ENCODE data around the gene PTTG2.
A peak's percentile ranks its signal among the peaks of the same experiment; 100 is the strongest.

Gene PTTG2

GRCh38 chr4:37988670-37989069 lies 28.5 kb downstream of the PTTG2 start:
- peak; percentile 79 for TF ChIP-seq TEAD4 (IDR thresholded peaks at IDR 0.05)
- peak; percentile 40 for TF ChIP-seq NFIC (IDR thresholded peaks at IDR 0.05)
- no peak; the same call in 1 of the 2 replicates for TF ChIP-seq EP300 (IDR thresholded peaks at IDR 0.05; ENCODE audit: borderline replicate concordance)
- TF ChIP-seq MAX (IDR thresholded peaks at IDR 0.05), result no peak
- TF ChIP-seq CEBPB (IDR thresholded peaks at IDR 0.05), result no peak
- TF ChIP-seq, protein P1, sequence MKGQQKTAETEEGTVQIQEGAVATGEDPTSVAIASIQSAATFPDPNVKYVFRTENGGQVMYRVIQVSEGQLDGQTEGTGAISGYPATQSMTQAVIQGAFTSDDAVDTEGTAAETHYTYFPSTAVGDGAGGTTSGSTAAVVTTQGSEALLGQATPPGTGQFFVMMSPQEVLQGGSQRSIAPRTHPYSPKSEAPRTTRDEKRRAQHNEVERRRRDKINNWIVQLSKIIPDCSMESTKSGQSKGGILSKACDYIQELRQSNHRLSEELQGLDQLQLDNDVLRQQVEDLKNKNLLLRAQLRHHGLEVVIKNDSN (IDR thresholded peaks at IDR 0.05), result no peak
- 0 out of 2 replicates have a peak, but pooled peaks have one; percentile 17 for TF ChIP-seq TCF12 (IDR thresholded peaks at IDR 0.05; ENCODE audit: low read depth)

GRCh38 chr4:37989398-37990260 lies 29.4 kb downstream of the PTTG2 start:
- TF ChIP-seq, protein P2, sequence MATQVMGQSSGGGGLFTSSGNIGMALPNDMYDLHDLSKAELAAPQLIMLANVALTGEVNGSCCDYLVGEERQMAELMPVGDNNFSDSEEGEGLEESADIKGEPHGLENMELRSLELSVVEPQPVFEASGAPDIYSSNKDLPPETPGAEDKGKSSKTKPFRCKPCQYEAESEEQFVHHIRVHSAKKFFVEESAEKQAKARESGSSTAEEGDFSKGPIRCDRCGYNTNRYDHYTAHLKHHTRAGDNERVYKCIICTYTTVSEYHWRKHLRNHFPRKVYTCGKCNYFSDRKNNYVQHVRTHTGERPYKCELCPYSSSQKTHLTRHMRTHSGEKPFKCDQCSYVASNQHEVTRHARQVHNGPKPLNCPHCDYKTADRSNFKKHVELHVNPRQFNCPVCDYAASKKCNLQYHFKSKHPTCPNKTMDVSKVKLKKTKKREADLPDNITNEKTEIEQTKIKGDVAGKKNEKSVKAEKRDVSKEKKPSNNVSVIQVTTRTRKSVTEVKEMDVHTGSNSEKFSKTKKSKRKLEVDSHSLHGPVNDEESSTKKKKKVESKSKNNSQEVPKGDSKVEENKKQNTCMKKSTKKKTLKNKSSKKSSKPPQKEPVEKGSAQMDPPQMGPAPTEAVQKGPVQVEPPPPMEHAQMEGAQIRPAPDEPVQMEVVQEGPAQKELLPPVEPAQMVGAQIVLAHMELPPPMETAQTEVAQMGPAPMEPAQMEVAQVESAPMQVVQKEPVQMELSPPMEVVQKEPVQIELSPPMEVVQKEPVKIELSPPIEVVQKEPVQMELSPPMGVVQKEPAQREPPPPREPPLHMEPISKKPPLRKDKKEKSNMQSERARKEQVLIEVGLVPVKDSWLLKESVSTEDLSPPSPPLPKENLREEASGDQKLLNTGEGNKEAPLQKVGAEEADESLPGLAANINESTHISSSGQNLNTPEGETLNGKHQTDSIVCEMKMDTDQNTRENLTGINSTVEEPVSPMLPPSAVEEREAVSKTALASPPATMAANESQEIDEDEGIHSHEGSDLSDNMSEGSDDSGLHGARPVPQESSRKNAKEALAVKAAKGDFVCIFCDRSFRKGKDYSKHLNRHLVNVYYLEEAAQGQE (IDR thresholded peaks at IDR 0.05; ENCODE audit: low read depth), result no peak
- TF ChIP-seq, protein P1 (IDR thresholded peaks at IDR 0.05), result no peak
- TF ChIP-seq CEBPB (IDR thresholded peaks at IDR 0.05) (no peak), CREB1 (IDR thresholded peaks at IDR 0.05; ENCODE audit: low read depth) (no peak)

DNA sequence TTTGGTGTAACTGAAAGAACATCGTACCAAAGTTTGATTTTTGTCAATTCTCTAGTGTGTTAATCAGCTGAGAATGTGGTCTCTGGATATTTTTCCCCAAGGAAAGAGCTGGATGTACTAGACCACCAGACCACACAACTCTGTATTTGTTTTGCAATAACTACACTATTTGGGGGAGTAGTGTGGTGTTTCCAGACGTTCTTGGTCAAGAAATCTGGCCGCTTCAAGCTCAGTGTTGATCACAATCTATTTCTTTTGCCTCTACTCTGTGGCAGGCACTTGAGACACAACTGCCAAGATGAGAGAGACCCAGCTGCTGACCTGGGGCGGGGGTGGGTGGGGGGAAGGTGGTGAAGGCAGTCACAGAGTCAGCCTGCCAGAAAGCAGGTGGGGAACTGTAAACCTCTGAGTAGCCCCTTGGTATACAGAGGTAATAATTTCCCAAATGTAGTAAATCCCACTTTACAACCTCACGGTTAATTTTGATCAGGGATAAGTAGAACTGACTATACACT lies 30.6 kb downstream of the PTTG2 start:
- TF ChIP-seq FOXM1 (IDR thresholded peaks at IDR 0.05; ENCODE audit: borderline replicate concordance, low read depth) (no peak), TEAD4 (IDR thresholded peaks at IDR 0.05) (no peak), NFIC (IDR thresholded peaks at IDR 0.05) (no peak), EGR1 (IDR thresholded peaks at IDR 0.05) (no peak), TCF12 (IDR thresholded peaks at IDR 0.05; ENCODE audit: low read depth) (no peak), CEBPB (IDR thresholded peaks at IDR 0.05) (no peak), EP300 (IDR thresholded peaks at IDR 0.05; ENCODE audit: borderline replicate concordance) (no peak), ZBTB7A (IDR thresholded peaks at IDR 0.05; ENCODE audit: low read depth) (no peak), YY1 (IDR thresholded peaks at IDR 0.05; ENCODE audit: low read depth) (no peak), TAF1 (IDR thresholded peaks at IDR 0.05; ENCODE audit: low read depth) (no peak), RAD21 (IDR thresholded peaks at IDR 0.05; ENCODE audit: low read depth) (no peak), MAX (IDR thresholded peaks at IDR 0.05) (no peak), CREB1 (IDR thresholded peaks at IDR 0.05; ENCODE audit: low read depth) (no peak)
- TF ChIP-seq, protein P1 (IDR thresholded peaks at IDR 0.05), result no peak
- TF ChIP-seq, protein P2 (IDR thresholded peaks at IDR 0.05; ENCODE audit: low read depth), result no peak

DNA sequence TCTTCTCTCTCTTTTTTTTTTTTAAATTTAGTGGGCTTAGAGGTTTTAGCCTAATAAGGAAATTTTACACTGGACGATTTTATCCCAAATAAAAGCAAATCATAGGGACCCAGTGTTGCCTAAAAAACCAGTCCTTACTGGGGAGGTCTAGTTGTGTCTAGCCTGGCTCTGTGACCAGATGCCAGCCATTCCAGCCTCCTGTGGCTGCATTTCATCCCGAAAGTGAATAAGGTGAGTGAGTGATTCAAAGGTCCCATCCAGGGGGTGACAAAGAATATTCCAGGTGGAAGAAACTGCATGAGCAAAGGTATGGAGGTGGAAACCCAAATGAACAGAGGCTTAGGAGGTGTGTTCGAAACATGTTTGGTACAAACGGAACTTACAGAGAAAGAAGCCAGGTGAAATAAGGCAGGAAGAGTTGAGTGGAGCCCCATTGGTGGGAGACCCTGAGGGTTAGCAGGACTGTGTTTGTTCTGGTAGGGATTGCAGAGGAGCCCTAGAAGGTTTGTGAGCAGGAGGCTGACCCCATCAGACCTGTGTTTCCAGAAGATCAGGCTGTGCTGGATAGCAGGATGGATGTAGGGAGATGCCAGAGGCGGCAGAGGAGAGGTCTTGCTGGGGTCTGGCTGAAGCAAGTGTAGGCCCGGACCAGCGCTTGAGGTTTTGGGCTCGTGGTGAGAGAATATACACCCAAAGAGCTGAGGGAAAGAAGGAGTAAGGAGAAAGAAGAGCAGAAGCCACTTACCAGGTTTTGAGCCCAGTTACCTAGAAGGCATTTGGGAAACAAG lies 31.6 kb downstream of the PTTG2 start:
- TF ChIP-seq CEBPB (IDR thresholded peaks at IDR 0.05) (no peak), ZBTB7A (IDR thresholded peaks at IDR 0.05; ENCODE audit: low read depth) (no peak), NFIC (IDR thresholded peaks at IDR 0.05) (no peak), RAD21 (IDR thresholded peaks at IDR 0.05; ENCODE audit: low read depth) (no peak), MAX (IDR thresholded peaks at IDR 0.05) (no peak), CREB1 (IDR thresholded peaks at IDR 0.05; ENCODE audit: low read depth) (no peak), YY1 (IDR thresholded peaks at IDR 0.05; ENCODE audit: low read depth) (no peak), EP300 (IDR thresholded peaks at IDR 0.05; ENCODE audit: borderline replicate concordance) (no peak)
- TF ChIP-seq, protein P1 (IDR thresholded peaks at IDR 0.05), result no peak
